Mammary epithelial cell (primary cell): ENCODE data around the gene AKT2.

Experiments used
- CTCF ChIP-seq, 2 donors: IDR thresholded peaks in 1 of 2; conservative IDR thresholded peaks in 1 of 2; 2 replicates each; pipeline ENCODE4 v1.5.1; 2011 to 2012; ENCODE audit warnings: inconsistent platforms in 2 of 2, low read length in 2 of 2, mild to moderate bottlenecking in 2 of 2, control low read depth in 1 of 2, low read depth in 1 of 2; ENCODE audit not compliant: insufficient read depth in 1 of 2; ENCODE audit errors: extremely low read depth in 1 of 2
- EZH2 ChIP-seq: IDR thresholded peaks from 2 replicates; pipeline ENCODE4 v1.6.1; 2012; ENCODE audit warnings: low read length, inconsistent platforms, borderline replicate concordance

DNA sequence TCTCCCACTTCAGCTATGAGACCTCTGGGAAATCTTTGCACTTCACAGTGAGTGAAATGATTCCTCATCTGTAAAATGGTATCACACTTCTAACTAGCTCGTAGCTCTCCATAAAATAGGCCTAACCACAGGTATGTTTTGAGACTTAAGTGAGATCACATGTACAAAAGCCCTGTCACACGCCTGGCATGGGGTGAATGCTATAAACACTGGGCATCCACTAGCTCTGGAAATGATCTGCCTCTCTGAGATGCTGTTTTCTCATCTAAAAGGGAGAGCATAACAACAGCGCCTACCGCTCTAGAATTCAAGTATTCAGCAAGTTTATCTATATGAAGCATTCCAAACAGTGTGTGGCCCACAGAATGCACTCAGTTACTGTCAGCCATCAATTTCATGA is 2.2 kb downstream of the AKT2 start:
- TF ChIP-seq CTCF (conservative IDR thresholded peaks at IDR 0.05 in 1 of 2, IDR thresholded peaks at IDR 0.05 in 1 of 2; ENCODE audit: extremely low read depth in 1 of 2, insufficient read depth in 1 of 2, low read depth in 1 of 2, low read length in 2 of 2), result no peak
- no peak for TF ChIP-seq EZH2
